ENCODE measurements around the gene GPR171.
"Not testable (repeated sequence)": the region's sequence is repeated elsewhere in the genome, so short reads cannot be mapped to it uniquely, and the experiment has no call there.

GPR171 gene

GRCh38 chr3:151175952-151176351 is 27.1 kb downstream of the GPR171 start:
- no peak for DNase-seq

- DNase-seq: no peak
Measured at GRCh38 chr3:151174351-151174750, 28.7 kb downstream of the GPR171 start.

- no peak for DNase-seq
Measured at GRCh38 chr3:151171145-151171757, 31.8 kb downstream of the GPR171 start.

- DNase-seq: not testable (repeated sequence)
Measured at GRCh38 chr3:151169948-151170679, 32.9 kb downstream of the GPR171 start.

GRCh38 chr3:151169262-151169947 is 33.6 kb downstream of the GPR171 start:
- DNase-seq: no peak

- DNase-seq: peak; percentile 66
Measured at GRCh38 chr3:151168269-151169094, 34.5 kb downstream of the GPR171 start.

GRCh38 chr3:151166161-151166560 is 36.9 kb downstream of the GPR171 start:
- no peak for DNase-seq

GRCh38 chr3:151165226-151165625 is 37.8 kb downstream of the GPR171 start:
- DNase-seq: no peak

- no peak for DNase-seq
Measured at GRCh38 chr3:151159806-151160205, 43.2 kb downstream of the GPR171 start.

GRCh38 chr3:151156618-151157216 is 46.3 kb downstream of the GPR171 start:
- peak; percentile 58 for DNase-seq

- DNase-seq: no peak
Measured at GRCh38 chr3:151155409-151156128, 47.4 kb downstream of the GPR171 start.

GRCh38 chr3:151154566-151154965 is 48.5 kb downstream of the GPR171 start:
- DNase-seq: no peak

GRCh38 chr3:151152455-151153079 is 50.4 kb downstream of the GPR171 start:
- no peak for DNase-seq

Data from fibroblast of skin of abdomen (primary cell).